Measurements from ENCODE around the gene CARD9.
"Not testable (repeated sequence)": the region's sequence is repeated elsewhere in the genome, so short reads cannot be mapped to it uniquely, and the experiment has no call there.

CARD9 gene

GRCh38 chr9:136361754-136362449 lies 11.6 kb downstream of the CARD9 start:
- no peak for DNase-seq

GRCh38 chr9:136361047-136361753 lies 12.3 kb downstream of the CARD9 start:
- DNase-seq = no peak

- DNase-seq = no peak
Observed at GRCh38 chr9:136359774-136360718, 13.4 kb downstream of the CARD9 start.

GRCh38 chr9:136358888-136359287 lies 14.6 kb downstream of the CARD9 start:
- DNase-seq = no peak

GRCh38 chr9:136358016-136358415 lies 15.5 kb downstream of the CARD9 start:
- no peak for DNase-seq

- DNase-seq = no peak
Observed at GRCh38 chr9:136357202-136357725, 16.2 kb downstream of the CARD9 start.

GRCh38 chr9:136355616-136356557 lies 17.6 kb downstream of the CARD9 start:
- DNase-seq = no peak

GRCh38 chr9:136354592-136355085 lies 18.8 kb downstream of the CARD9 start:
- no peak for DNase-seq

- no peak for DNase-seq
Observed at GRCh38 chr9:136353757-136354488, 19.5 kb downstream of the CARD9 start.

GRCh38 chr9:136353088-136353487 lies 20.4 kb downstream of the CARD9 start:
- no peak for DNase-seq

- DNase-seq = no peak
Observed at GRCh38 chr9:136352682-136353081, 20.8 kb downstream of the CARD9 start.

GRCh38 chr9:136351868-136352267 lies 21.6 kb downstream of the CARD9 start:
- not testable (repeated sequence) for DNase-seq

GRCh38 chr9:136351252-136351800 lies 22.1 kb downstream of the CARD9 start:
- DNase-seq = no peak

GRCh38 chr9:136349546-136349945 lies 23.9 kb downstream of the CARD9 start:
- no peak for DNase-seq

- DNase-seq = no peak
Observed at GRCh38 chr9:136348691-136349090, 24.8 kb downstream of the CARD9 start.

- DNase-seq = no peak
Observed at GRCh38 chr9:136347472-136348256, 25.8 kb downstream of the CARD9 start.

GRCh38 chr9:136346927-136347465 lies 26.5 kb downstream of the CARD9 start:
- DNase-seq = no peak

GRCh38 chr9:136346157-136346481 lies 27.4 kb downstream of the CARD9 start:
- DNase-seq = no peak

- DNase-seq = no peak
Observed at GRCh38 chr9:136345281-136346156, 27.9 kb downstream of the CARD9 start.

All from NCI-H187 treated with DMSO at 0.1 percent for 48 hours (cell line).